MM.1S (cell line): ENCODE data around the gene KRTAP4-12.

Source experiments
- EZH2 ChIP-seq: fragments of 300-600 bp; sonication (generic); optimal IDR thresholded peaks from 2 replicates; pipeline ENCODE3; 2017; ENCODE audit warnings: low read depth, mild to moderate bottlenecking, antibody characterized with exemption, low read length, mixed read lengths
- TF ChIP-seq, protein P1 (sequence below): fragments of 300-600 bp; sonication (generic); IDR thresholded peaks from 2 replicates; pipeline ENCODE4 v1.5.1; 2016; ENCODE audit warnings: antibody characterized with exemption, low read length, mixed read lengths

DNA sequence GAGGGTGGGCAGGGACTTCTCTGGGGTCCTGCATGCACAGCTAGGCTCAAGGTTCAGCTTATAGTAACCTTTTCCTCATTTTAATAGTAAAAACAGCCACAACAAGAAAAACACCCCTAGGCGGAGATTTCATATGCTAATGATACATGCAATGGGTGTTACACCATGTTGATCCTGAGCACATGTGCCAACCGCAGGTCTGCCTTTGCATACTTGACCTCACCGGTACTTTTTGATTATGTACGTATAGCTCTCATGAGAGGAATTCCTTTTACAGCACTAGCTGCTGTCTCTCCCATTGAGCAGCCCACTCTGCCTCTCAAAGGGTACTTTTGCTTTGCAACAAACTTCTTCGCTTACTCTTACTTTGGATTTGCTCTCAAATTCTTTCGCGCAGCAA, 27.9 kb downstream of the KRTAP4-12 start:
- TF ChIP-seq, protein P1, sequence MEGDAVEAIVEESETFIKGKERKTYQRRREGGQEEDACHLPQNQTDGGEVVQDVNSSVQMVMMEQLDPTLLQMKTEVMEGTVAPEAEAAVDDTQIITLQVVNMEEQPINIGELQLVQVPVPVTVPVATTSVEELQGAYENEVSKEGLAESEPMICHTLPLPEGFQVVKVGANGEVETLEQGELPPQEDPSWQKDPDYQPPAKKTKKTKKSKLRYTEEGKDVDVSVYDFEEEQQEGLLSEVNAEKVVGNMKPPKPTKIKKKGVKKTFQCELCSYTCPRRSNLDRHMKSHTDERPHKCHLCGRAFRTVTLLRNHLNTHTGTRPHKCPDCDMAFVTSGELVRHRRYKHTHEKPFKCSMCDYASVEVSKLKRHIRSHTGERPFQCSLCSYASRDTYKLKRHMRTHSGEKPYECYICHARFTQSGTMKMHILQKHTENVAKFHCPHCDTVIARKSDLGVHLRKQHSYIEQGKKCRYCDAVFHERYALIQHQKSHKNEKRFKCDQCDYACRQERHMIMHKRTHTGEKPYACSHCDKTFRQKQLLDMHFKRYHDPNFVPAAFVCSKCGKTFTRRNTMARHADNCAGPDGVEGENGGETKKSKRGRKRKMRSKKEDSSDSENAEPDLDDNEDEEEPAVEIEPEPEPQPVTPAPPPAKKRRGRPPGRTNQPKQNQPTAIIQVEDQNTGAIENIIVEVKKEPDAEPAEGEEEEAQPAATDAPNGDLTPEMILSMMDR: no peak
- no peak for TF ChIP-seq EZH2
